Activated CD8-positive, alpha-beta memory T cell treated with anti-CD3 and anti-CD28 coated beads, Interleukin-2, amount 50 U/mL, for 1 hour (primary cell): ENCODE data around the gene TNFAIP8.
A peak's percentile ranks its signal among the peaks of the same experiment; 100 is the strongest.

Source experiments
- DNase-seq: peaks from one replicate; pipeline ENCODE4 v3.0.0-alpha.2; 2020; ENCODE audit errors: extremely low read depth

The TNFAIP8 gene

GRCh38 chr5:119328753-119329602 lies 26.8 kb upstream of the TNFAIP8 start:
- peak; percentile 69 for DNase-seq

DNA sequence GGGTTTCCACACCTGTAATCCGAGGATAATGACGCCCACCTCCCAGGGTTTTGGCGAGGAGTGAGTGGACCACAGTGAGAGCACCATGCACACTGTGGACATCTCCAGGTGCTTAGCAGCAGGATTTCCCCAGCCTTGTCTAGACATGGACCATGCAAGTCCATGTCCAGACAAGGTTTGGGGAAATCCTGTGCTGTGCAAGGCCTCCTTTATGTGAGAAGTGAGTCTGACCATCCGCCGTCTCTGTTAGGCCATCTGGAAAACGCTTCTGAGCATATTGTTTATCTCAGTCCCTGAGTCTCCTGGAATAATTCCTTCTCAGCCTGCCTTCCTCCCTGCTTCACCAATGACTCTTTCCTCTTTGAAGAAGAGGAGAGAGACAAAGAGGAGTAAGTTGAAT lies 26.2 kb upstream of the TNFAIP8 start:
- DNase-seq = no peak

GRCh38 chr5:119330367-119331183 lies 25.2 kb upstream of the TNFAIP8 start:
- DNase-seq = no peak

DNA sequence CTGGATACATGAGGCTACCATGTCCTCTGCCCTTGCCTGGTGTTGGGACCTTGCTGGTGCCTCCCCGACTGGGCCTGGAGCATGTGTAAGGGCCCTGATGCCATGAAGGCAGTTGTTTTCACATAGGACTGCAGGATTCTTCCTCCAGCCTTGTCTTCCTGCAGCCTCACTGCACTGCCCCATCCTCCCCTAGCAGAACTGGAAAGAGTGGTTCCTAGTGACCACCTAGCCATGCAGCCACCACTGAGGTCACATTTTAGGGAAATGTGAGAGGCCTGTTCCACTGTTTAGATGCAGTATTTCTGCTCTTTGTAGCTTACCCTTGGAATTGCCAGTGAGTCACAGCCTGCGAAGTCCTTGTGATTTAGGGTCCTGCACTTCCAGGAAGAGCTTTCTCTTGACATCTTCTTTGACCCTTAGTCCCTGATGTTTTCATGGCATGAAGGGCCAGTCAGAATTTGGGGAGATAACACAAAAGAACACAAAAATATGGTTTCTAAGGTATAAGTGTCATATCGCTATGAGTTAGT lies 24.2 kb upstream of the TNFAIP8 start:
- DNase-seq = no peak

DNA sequence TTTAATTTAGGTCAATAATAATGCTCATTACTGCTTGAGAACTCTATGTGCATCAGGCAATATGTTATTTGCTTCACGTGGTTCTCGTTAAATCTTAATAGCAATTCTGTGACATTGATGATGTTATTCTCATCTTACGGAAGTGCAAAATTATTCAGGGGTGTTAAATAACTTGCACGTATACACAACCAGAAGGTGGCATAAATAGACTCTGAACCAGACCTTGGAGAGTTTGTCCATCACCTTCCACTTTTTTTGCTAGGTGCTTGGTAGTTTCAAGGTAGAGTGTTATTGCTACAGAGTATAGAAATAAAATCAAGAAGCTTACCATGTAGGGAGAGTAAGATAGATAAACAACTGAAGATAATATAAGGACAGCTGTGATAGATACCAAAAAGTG lies 23.6 kb upstream of the TNFAIP8 start:
- no peak for DNase-seq

DNA sequence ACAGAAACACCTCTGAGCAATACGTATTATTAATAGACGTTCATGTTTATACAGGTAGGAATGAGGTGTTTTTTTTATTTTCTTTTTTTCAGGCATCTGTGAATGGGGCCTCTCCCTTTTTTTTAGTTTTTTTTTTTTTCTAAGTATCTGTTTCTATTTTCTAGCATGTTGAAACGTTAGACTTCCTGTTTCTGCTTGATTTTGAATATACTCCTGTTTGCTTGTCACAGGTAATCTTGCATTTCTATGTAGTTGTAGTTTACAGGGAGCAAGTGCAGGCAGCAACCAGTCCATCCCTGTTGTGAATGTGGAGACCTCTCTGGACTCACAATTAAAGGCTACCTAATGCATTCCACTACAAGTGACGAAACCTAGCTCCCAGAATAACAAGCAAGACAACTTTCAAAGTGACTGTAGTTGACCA lies 22.8 kb upstream of the TNFAIP8 start:
- no peak for DNase-seq

- no peak for DNase-seq
These were observed 22.4 kb upstream of the TNFAIP8 start for GRCh38 chr5:119333421-119333851.

GRCh38 chr5:119335261-119335677 lies 20.6 kb upstream of the TNFAIP8 start:
- no peak for DNase-seq

- DNase-seq = no peak
These were observed 19.6 kb upstream of the TNFAIP8 start for GRCh38 chr5:119336262-119336661.

DNA sequence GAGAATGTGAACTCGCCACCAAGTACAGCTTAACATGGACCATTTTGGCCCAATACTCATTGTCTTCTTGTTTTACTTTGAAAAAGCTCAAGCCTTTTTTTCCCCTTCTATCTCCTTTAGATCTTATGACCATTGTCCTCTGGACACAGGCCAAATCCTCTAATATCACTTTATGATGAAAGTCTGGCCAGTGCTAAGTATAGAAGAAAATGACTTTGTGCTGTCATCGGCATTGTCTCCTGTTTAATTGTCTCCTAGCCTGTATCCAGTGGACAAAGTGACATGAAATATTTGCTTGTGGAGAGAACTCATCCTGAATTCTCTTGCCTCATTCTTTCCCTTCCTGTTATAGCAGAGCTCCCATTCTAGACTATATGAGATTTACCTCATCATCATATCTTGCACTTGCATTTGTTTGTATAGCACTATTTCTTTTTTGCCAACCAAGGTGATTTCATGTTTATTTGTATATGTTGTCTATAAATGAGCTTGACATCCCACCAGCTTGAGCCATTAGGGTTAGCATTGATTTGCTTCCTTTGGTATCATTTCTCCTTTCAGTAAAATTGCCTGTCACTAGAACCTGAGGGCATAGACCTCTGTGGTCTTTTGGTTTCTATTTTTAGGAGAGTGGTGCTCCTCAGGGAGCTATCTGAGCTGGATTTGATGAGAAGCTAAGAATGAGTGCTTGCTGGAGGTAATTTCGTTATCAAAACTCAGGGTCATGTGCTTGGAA lies 18.8 kb upstream of the TNFAIP8 start:
- DNase-seq = no peak

- DNase-seq = no peak
These were observed 17.4 kb upstream of the TNFAIP8 start for GRCh38 chr5:119338326-119338946.

- no peak for DNase-seq
These were observed 16.5 kb upstream of the TNFAIP8 start for GRCh38 chr5:119339344-119339743.

GRCh38 chr5:119339965-119340364 lies 15.9 kb upstream of the TNFAIP8 start:
- DNase-seq = no peak

GRCh38 chr5:119340597-119341218 lies 15.1 kb upstream of the TNFAIP8 start:
- no peak for DNase-seq

DNA sequence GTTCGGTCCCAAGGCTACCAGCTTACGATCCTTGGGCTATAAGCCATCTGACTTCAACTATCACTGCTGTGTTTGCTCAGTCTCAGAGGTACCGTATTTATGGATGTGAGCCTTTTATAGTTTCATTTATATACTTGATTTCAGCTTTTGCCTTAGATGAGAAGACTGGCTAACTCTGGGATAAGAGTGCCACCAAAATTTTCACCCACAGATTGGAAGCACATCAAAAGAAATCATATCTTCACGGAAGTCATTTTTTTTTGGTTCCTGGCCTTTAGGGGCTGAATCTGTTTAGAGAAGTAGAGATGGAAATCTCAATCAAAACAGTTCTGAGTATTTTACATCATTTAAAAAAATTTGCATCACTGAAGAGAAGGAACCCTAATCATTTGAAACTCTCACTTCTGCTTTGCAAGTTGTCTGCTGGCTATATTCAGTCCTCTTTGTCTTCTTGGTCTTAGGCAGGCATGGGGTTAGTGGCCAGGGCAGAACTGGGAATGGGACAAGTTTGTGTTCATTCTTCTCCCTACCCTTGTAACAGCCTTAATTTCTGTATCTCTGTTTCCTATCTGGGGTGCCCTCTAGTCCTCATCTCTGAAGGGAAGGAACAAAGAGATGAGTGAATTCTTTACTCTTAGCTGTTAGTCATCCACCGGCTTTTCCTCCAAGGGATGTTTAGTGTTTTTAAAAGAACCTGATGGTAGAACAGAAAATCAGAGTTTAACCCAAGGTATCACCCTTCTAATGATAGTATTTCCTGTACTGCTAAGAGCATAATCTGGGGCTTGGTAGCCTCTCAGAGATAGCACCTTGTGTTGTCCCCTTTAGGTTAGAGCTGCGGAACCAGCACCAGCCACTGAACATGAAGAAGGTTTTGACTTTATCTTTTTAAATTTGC lies 14.1 kb upstream of the TNFAIP8 start:
- DNase-seq = no peak

DNA sequence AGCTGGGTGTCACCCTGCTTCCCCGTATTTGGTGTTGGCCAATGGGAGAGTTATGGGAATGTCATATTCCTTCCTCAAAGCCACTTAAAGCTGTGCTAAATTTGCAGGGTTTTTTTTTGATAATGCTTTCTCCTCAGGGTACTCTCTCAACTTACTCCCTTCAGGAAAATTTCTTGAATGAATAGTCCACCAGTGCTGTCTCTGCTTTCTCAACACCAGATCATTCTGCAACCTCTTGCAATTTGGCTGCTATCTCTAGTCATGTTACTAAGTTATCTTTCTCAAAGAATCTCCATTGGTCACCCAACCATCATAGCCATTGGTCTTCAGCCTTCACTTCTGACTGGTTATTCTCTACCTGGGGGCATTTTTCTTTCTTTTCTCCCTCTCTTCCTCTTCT lies 13.4 kb upstream of the TNFAIP8 start:
- DNase-seq = no peak

- no peak for DNase-seq
These were observed 12.8 kb upstream of the TNFAIP8 start for GRCh38 chr5:119343052-119343451.

GRCh38 chr5:119343766-119344165 lies 12.1 kb upstream of the TNFAIP8 start:
- no peak for DNase-seq

DNA sequence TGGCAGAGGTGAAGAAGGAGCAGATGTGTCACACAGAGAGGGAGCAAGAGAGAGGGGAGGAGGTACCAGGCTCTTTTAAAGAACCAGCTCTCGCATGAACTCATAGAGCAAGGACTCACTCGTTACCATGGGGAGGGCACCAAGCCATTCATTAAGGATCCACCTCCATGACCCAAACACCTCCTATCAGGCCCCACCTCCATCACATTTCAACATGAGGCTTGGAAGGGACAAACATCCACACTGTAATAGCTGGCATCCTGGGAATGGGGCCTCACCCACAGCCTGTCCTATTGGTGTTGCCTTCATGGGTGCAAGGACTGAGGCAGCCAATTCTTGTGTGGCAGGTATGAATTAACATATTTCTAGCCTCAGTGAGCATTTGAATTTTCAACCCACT lies 11.6 kb upstream of the TNFAIP8 start:
- no peak for DNase-seq

DNA sequence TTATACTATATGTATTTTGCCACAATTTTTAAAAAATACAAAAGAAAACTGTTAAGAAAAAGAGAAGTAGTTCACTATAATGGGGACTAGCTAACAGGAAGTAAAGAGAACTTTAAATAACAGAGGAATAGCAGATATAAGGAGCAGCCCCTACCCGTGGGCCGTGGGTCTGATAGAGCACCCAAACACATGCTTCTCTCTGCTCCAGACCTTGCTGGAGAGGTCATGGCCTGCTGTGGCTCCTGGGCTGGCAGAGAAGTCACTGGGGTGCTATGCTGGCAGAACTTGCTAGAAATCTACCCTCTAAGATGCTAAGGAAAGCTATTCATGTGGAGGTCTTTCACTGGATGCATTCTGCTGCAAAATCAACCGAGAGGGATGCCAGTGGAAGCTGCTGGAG lies 10.0 kb upstream of the TNFAIP8 start:
- no peak for DNase-seq
